Activated CD8-positive, alpha-beta memory T cell treated with anti-CD3 and anti-CD28 coated beads, Interleukin-2, amount 50 U/mL, for 1 hour (primary cell): ENCODE results near the gene ICA1.
"Not testable (repeated sequence)": the region's sequence is repeated elsewhere in the genome, so short reads cannot be mapped to it uniquely, and the experiment has no call there.

ENCODE experiments used
- DNase-seq: peaks from one replicate; pipeline ENCODE4 v3.0.0-alpha.2; 2020; ENCODE audit errors: extremely low read depth

ICA1 gene

GRCh38 chr7:8261711-8262695 is at the start of gene ICA1:
Gene ICA1 (minus strand): TSS chr7:8262167. CDS start chr7:8235926, 26,241 bp downstream.
- no peak for DNase-seq

- no peak for DNase-seq
Measured at GRCh38 chr7:8310876-8311275, 48.9 kb upstream of the ICA1 start.

- no peak for DNase-seq
Measured at GRCh38 chr7:8305625-8306388, 43.8 kb upstream of the ICA1 start.

- DNase-seq = no peak
Measured at GRCh38 chr7:8305104-8305503, 43.1 kb upstream of the ICA1 start.

- no peak for DNase-seq
Measured at GRCh38 chr7:8303904-8304528, 42.0 kb upstream of the ICA1 start.

GRCh38 chr7:8297023-8297422 is 35.1 kb upstream of the ICA1 start:
- DNase-seq = not testable (repeated sequence)

- DNase-seq = no peak
Measured at GRCh38 chr7:8296362-8296659, 34.3 kb upstream of the ICA1 start.

- DNase-seq = peak; percentile 4
Measured at GRCh38 chr7:8295638-8296361, 33.8 kb upstream of the ICA1 start.

- DNase-seq = no peak
Measured at GRCh38 chr7:8291397-8292141, 29.6 kb upstream of the ICA1 start.

- no peak for DNase-seq
Measured at GRCh38 chr7:8290645-8291308, 28.8 kb upstream of the ICA1 start.

- DNase-seq = no peak
Measured at GRCh38 chr7:8286118-8286517, 24.2 kb upstream of the ICA1 start.

- no peak for DNase-seq
Measured at GRCh38 chr7:8285155-8285554, 23.2 kb upstream of the ICA1 start.

- DNase-seq = no peak
Measured at GRCh38 chr7:8284606-8285005, 22.6 kb upstream of the ICA1 start.

- no peak for DNase-seq
Measured at GRCh38 chr7:8283968-8284367, 22.0 kb upstream of the ICA1 start.

GRCh38 chr7:8282871-8283270 is 20.9 kb upstream of the ICA1 start:
- DNase-seq = no peak

GRCh38 chr7:8282162-8282561 is 20.2 kb upstream of the ICA1 start:
- DNase-seq = no peak

- no peak for DNase-seq
Measured at GRCh38 chr7:8278183-8278582, 16.2 kb upstream of the ICA1 start.

GRCh38 chr7:8277394-8277982 is 15.5 kb upstream of the ICA1 start:
- DNase-seq = no peak

GRCh38 chr7:8274589-8274988 is 12.6 kb upstream of the ICA1 start:
- no peak for DNase-seq

- no peak for DNase-seq
Measured at GRCh38 chr7:8271960-8272359, 10.0 kb upstream of the ICA1 start.
